ENCODE results near the gene SH3RF3.

SH3RF3 gene

GRCh38 chr2:109244750-109245382 lies 115.9 kb downstream of the SH3RF3 start:
- DNase-seq = no peak

DNA sequence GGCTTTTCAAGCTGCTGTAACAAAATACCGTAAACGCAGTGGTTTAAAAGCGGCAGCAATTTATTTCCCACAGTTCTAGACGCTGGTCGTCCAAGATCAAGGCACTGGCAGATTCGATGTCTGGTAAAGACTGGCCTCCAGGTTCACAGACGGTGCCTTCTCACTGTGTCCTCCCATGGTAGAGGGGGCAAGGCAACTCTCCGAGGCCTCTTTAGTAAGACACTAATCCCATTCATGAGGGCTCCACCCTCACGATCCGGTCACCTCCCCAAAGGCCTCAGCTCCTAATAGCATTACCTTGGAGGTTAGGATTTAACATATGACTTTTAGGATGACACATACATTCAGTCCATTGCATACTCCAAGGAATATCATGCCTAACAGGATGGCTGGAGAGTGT lies 117.2 kb downstream of the SH3RF3 start:
- no peak for DNase-seq

- DNase-seq = no peak
Measured at GRCh38 chr2:109246616-109247015, 117.6 kb downstream of the SH3RF3 start.

DNA sequence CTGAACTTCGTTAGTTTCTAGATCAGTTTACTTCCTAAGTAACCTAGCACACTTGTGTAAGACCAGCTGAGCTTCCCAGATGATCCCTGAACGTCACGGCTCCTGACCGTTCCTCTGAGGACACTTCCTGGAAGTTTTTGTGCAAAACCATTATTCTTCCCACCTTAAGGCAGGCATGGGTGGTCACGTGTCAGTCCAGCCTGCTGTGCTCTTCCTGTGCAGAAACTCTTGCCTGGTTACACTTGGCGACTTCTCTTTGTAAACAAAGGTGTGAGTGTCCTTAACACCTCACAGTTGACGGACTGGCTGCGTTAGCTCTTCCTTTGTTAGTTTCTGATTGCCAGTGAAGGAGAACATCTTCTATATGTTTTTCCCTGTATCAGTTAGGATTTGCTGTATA lies 118.3 kb downstream of the SH3RF3 start:
- no peak for DNase-seq

GRCh38 chr2:109247812-109248211 lies 118.8 kb downstream of the SH3RF3 start:
- no peak for DNase-seq

DNA sequence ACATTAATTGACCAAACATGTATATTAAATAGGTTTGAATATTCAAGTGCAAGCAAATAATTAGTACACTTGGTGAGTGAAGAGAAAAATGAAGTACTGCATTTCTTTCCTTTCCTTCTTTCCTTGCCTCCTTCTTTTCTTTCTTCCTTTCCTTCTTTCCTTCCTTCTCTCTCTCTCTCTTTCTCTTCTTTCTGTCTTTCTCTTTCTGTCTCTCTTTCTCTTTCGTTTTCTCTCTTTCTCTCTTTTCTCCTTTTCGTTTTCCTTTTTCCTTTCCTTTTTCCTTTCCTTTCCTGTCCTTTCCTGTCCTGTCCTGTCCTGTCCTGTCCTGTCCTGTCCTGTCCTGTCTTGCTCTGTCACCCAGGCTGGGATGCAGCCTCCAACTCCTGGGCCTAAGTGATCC lies 119.6 kb downstream of the SH3RF3 start:
- no peak for DNase-seq

GRCh38 chr2:109253217-109253616 lies 124.2 kb downstream of the SH3RF3 start:
- DNase-seq = no peak

DNA sequence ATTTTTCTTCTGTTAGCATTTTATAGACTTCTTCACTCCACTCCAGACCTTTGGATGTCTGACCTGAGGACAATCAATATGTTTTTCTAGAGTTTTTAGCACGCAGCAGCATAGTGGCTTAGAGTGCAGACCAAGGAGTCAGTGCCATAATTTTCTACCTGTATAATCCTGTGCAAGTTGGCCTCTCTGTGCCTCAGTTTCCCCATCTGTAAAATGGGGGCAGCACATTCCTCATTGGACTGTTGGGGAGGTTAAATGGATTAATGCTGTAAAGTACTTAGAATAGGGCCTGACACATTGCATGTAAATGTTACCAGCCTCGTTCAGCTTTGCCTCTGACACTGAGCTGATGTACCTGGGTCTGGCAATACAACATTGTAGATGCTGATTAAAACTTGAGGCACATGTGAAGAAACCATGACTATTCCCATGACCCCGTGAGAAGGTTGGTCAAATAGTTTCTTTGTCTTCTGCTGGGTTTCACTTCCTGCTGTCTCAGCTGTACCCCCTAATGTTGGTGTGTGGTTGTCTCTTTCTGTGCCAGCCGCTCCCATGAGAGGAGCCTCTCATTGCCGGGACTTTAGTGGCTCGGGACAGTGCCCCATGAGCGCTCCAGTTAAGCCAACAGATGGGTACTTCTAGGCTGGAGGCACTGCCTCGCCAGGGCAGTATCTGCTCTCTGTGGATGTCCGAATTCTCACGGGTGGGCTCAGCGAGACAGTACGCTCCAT lies 125.3 kb downstream of the SH3RF3 start:
- no peak for DNase-seq

DNA sequence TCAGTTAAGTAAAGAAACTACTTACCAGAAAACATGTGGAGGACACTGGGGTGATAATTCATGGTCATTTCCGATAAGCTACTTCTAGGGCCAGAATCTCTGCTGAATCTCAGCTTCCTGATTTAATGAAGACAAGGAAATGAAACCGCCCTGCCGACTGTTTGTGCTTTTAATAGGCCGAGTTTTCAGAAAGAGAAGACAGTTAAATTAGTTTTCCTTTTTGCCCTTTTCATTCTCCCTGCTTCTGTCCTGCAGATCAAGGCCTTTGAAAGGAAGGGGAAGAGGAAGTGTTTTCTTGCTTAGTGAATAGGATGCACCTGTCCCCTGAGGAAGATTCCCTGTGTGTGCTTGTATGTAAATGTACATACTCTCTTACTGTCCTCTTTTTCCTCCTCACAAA lies 126.6 kb downstream of the SH3RF3 start:
- no peak for DNase-seq

DNA sequence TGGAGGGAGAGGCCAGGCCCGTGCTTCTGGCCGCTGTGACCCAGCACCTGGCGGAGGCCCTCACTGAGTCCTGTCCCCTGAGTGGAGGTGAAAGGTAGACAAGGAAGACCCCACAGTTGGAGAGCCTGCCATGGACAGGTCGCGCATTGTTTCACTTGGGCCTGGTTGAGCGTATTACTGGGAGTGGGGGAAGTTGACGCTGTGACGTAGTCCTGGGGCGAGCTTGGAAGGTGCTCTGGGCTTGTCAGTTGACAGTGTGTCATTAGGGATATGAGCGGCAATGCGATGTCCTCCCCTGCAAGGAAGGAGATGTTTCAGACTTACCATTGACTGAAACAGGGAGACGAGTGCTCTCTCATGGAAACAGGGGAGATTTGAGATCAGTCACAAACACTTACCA lies 127.1 kb downstream of the SH3RF3 start:
- no peak for DNase-seq

DNA sequence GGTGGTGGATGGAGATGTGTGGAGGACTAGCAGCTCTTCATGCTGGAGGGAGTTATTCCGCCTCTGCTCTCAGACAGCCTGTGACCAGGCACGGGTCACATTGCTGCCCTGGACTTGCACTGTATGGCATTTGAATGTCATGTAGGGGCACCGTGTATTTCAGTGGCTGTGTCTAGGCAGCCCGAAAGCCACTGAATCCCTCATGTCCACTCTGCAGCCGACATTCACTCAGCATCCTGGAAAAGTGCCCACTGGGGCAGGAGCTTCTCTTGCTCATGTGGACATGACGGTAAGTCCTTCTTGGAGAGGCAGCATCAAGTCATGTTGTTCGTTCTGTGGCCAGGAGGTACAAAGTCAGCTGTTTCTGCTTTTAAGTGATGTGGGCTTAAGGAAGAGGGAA lies 127.9 kb downstream of the SH3RF3 start:
- DNase-seq = no peak

GRCh38 chr2:109257653-109258052 lies 128.6 kb downstream of the SH3RF3 start:
- DNase-seq = no peak

DNA sequence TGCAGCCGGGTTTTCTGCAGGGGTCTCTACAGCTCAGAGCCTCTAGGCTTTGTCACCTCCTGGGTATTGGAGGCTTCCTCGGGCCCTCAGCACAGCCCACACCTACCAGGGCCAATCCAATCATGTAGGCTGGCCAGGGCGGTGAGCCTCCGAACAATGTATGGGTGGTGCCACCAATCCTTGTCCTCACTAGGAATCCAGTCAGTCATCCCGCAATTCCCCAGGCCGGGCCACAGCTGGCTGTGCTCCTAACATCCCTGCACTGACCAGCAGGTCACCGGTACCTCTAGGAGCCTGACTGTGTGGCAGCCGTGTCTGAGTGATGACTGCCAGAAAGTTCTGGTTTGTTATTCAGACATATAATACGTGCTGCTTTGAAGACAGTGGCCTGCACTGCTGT lies 129.4 kb downstream of the SH3RF3 start:
- no peak for DNase-seq

- DNase-seq = no peak
Measured at GRCh38 chr2:109258905-109259540, 130.0 kb downstream of the SH3RF3 start.

- DNase-seq = no peak
Measured at GRCh38 chr2:109259671-109260070, 130.7 kb downstream of the SH3RF3 start.

DNA sequence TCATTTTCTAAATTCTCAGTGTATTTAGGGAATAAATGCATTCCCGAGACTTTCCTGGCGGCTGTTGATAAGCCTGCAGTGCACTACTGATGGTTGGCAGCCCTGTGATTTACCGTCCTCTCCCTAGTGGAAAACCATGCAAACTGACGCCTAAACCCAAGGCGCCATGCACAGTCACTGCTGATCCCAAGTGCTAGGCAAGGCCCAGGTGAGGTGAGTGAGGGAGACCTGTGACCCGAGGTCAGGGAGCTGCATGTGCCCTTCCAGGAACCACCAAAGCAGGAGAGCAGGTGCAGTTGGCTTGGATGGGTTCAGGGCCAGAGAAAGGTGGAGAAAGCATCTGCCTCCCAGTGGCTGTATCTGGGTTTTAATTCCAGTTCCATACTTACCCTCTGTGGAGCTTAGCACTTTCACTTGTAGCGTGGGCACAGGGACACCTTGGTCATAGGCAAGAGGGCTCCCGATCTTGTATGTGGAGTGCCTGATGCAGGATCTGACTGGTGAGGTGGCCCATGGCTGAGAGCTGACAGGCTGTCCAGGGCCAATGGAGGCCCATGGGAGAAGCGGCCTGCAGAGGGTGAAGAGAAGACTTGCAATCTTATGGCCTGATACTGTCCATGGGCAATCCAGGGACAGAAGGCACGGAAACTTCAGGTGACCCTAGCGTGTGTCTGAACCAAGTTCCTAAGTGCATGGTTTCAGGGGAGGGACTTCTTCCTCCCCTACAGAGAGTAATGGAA lies 131.3 kb downstream of the SH3RF3 start:
- DNase-seq = no peak

- no peak for DNase-seq
Measured at GRCh38 chr2:109260886-109261700, 132.1 kb downstream of the SH3RF3 start.

GRCh38 chr2:109261906-109262631 lies 133.1 kb downstream of the SH3RF3 start:
- no peak for DNase-seq

- DNase-seq = no peak
Measured at GRCh38 chr2:109264595-109265328, 135.8 kb downstream of the SH3RF3 start.

DNA sequence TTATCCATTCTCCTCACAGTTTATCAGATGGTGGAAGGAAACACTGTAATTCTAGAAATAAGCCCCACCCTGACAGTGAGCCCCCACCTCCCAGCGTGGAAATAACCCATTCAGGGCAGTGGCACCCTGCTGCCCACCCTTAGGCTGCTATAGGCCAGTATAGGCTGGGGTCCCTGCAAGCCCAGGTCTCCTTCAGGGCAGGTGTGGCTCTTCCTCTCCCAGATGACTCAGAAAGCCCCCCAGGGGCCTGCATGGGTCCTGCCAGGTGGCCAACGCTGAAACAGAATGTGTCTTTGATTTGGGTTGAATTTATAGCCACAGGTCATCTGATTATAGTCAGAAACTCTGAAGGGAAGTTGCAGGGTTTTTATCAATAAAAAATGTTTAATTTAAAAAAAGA lies 136.4 kb downstream of the SH3RF3 start:
- DNase-seq = no peak

DNA sequence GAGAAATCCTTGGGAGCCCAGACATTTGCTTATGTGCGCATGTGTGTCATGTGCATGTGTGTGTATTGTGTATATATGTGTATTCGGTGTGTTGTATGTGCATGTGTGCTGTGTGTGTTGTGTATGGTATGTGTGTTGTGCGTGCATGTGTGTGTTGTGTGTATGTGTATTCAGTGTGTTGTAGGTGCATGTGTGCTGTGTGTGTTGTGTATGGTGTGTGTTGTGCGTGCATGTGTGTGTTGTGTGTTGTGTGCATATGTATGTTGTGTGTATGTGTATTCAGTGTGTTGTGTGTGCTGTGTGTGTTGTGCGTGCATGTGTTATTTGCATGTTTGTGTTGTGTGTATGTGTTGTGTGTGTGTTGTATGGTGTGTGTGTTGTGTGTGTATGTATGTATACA lies 136.9 kb downstream of the SH3RF3 start:
- DNase-seq = no peak

All from stimulated activated CD4-positive, alpha-beta T cell treated with anti-CD3 and anti-CD28 coated beads, Interleukin-2, amount 100 ng/mL, for 24 hours (primary cell).